NCI-H2227 treated with DMSO at 0.1 percent for 48 hours (cell line): ENCODE results near the gene CEPT1.

Source experiments
- DNase-seq: peaks from one replicate; lab custom pipeline; 2025; lab: John Stamatoyannopoulos, UW

CEPT1 gene

DNA sequence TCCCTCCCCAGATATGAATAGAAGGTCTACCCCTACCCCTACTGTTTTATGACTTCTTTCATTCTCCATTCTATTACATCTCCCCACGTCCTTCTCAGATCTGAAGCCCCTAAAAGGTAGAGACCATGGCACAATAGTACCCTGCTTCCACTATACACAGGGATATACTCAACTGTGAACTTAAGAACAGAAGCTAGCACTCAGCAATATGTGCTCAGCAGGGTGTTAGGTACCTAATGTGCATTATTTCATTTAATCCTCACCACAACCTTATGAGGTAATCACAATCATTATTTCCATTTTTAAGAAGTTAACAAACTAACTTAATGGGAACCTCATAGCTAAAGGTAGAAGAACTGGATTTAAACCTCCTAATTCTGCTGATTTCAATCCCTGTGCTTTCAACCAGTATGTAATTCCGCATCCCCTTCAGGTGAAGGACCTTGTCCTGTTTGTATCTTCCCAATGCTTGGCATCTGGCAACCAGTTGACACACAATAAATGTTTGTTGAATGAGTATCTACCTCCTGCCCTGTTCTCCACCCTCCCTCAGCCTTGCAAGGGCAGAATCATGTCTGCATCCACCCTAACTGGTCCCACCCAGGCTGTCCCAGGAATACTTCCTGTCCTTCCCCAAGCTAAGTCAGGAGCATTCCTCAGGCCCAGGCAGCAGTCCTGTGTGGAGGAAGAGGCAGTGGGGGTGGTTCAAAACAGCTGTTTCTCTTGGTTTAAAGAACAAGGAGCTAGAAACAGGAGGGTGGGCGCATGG, 53.9 kb downstream of the CEPT1 start:
- DNase-seq, result no peak

- no peak for DNase-seq
Observed at GRCh38 chr1:111195002-111195684, 55.1 kb downstream of the CEPT1 start.

GRCh38 chr1:111196213-111196612, 56.2 kb downstream of the CEPT1 start:
- no peak for DNase-seq

DNA sequence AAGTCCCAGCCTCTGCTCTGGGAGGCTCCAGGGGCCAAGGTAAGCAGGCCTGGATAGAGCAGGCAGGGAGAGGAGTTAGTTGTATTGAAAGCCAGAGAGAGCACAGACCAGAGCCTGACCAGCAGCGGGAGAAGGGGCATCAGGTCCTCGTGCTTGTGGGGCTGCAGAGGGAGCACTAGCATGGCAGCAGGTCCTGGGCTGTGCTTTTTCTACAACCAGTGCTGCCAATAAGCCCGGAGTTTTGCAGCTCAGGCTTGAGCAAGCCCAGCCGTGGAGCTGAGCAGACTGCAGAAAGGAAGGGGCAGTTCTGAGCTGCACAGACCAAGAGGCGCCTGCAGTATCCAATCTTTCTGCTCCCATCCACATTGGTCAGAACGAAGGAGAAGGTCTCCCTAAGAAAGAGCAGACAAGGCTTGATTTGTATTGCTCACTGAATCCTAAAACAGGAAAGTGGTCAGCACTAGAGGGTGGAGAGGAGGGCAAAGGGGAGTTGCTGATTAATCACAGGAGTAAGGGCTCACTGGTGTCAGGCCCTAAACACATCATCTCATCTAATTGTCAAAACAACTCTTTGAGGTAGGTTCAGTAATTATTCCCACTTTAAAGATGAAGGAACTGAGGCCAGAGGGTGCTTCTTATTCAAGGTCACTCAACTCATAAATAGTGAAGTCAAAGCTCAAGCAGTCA, 57.7 kb downstream of the CEPT1 start:
- no peak for DNase-seq

- DNase-seq, result no peak
Observed at GRCh38 chr1:111198836-111199235, 58.8 kb downstream of the CEPT1 start.

DNA sequence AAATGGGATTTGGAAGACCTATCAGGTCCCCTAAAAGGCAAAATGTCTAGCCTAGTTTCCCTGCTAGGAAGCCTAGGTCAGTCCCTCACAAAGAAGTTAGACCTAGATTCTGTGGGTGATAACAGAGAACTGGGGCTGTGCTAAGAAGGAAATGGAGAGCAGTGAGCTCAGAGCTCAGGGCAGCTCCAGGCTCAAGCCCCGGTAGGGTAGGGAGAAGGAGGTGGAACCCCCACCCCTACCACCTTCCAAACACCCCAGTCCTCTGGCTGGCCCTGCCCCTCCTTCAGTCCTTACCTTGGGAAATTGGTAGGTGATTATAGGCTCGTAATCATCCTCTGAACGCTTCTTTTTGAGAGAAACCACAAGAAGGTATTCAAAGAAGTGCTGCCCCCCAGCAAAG, 59.3 kb downstream of the CEPT1 start:
- no peak for DNase-seq

DNA sequence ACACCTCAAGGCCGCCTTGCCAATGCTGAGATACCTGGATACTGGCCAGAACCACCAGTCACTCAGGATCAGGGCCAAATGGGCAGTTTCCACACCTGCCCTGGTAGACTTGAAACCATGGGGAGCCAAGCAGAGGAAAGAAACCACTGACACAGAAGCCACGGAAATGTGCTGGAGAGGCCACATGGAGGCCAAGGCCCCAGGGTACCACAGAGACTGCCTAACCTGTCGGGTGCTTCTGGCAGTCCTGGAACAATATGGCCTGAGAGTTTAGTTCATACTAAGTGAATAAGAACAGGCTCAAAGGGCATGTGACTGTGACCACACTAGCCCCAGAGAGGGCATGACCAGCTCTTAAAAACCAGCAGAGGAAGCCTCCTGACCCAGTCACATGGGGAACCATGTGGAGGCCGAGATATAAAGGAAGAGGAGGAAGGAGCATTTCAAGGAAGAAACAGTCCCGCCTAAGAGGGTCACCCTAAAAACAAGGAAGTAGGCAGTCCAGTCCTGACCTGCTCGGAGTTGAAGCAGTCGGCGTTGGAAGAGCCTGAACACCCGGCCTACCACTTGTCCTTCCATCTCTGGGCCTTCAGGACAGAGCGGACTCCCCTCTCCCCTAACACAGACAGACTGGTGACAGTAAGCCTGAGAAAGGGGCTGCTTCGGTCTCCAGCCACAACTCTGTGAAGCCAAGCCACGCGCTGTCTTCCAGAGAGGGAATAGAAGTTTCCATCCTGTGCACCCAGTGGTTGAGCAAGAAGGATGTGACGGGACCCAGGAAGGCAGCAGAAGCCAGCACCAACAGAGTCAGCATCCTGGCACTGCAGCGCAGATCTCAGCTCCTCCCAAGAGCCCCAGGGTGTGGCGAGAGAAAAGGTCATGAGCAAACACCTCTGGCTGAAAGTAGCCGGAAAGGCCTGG, 60.1 kb downstream of the CEPT1 start, which contains the start of gene DENND2D:
Gene DENND2D (minus strand): TSS at position 766 of the 921 bp plus-strand sequence. CDS start 187 bp downstream, at position 579.
- no peak for DNase-seq

DNA sequence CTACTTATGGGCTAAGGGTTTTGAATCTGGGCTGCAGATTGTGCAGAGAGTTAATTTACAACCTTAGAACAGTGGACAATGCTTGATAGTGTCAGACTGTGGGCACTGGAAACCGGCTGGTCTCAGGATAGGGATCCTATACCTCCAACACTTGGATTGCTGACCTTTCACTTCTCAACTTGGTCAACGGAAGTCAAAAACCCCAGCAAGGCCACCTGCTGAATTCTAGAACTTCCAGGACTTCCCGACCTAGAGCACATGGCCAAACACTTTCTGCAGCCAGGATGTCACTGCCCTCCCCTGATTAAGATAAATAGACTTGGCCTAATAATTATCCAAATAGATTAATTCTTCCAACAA, 60.8 kb downstream of the CEPT1 start:
- no peak for DNase-seq

- DNase-seq, result no peak
Observed at GRCh38 chr1:111201275-111202090, 61.5 kb downstream of the CEPT1 start.

GRCh38 chr1:111202366-111202706, 62.3 kb downstream of the CEPT1 start:
- DNase-seq, result no peak

- no peak for DNase-seq
Observed at GRCh38 chr1:111202707-111203623, 62.9 kb downstream of the CEPT1 start.

DNA sequence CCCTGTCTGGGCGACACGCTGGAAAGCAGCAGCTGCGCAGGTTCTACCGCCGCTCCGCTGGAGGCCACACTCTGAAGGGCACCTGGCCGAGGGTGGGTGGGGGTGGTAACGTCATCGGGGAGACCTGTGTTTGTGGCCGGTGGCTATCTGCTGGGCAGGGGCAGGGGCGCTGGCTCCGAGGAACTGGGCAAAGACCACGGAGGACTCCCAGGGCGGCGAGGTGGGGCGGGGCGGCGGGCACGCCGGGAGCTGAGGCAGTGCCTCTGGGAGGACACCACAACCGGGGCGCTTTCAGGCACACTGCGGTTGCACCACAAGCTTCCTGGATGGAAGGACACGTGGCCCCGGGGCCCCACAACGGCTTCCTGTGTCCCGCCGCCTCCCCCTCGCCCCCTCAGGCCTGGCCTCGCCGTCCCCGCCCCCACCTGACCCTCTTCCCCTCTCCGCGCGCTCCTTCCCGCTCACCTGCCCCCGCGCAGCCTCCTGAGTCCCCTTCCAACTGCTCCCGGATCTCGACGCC, 63.7 kb downstream of the CEPT1 start:
- no peak for DNase-seq

- DNase-seq, result no peak
Observed at GRCh38 chr1:111204201-111204982, 64.4 kb downstream of the CEPT1 start.

DNA sequence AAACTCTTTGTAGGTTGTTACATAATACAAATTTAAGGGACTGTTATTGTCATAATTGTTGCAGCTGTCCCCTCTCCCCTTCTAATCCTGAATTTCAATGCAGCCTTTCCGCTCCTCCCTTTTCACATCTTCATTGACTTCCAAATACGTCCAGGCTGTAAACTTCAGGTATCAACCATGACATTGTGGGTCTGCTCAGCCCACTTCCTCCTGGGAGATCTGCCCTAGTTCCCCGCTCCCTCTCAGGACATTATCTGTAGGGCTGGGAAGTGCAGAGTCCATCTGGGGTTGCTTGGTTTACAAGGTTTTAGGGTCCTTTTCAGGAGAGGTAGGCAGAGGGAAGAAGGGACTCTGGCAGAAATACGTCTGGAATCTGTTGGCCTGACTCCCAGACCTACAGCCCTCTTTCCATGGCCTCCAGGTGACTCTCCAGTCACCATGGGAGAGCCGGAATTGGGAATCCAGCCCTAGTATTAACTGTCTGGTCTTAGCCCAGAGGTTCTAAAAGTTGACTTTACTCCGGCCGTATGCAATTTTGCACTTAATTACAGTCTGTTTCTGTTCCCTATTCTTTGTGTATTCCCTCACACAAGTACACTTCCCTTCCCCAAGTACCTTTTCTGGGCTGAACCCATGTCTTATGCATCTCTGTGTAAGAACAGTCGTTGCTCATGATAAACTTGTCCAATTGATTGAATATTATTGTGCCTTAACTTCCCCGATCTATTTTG, 65.1 kb downstream of the CEPT1 start:
- DNase-seq, result no peak

- no peak for DNase-seq
Observed at GRCh38 chr1:111205714-111206050, 65.7 kb downstream of the CEPT1 start.

- DNase-seq, result no peak
Observed at GRCh38 chr1:111208921-111209320, 68.9 kb downstream of the CEPT1 start.

DNA sequence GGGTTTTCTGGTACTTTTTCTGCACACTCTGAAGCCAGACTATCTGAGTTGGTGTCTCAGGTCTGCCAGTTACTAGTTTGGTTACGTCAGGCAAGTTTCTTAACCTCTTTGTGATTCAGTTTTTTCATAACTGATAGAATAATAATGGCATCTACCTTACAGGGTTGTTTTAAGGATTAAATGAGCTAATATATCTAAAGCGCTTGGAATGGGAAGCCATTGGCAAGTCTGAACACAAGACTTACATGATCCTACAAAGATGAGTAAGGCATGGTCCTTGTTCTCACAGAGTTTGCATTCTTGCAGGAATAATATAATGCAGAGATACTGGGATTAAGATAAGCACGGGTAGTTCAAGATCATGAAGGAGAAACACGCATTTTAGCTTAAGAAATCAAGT, 69.6 kb downstream of the CEPT1 start:
- no peak for DNase-seq

DNA sequence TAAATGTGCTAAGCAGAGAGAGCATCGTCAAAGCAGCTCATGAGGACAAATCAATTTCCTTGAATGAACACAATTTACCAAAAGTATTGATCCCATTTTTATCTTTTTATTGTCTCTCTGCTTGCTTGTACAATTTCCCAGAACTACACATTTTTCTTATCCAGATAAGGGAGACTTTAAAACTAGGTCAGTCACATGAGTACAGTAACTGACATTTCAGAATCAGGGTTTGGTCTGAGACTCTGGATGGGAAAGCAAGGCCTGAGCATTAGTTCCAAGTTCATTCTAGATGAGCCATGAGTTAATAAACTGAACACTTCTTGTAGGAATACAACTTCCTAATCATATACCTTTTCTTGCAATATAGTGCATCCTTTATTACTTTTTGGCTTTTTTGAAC, 71.9 kb downstream of the CEPT1 start:
- DNase-seq, result no peak
